ENCODE measurements around the gene ABRAXAS1.
"Not testable (repeated sequence)": the region's sequence is repeated elsewhere in the genome, so short reads cannot be mapped to it uniquely, and the experiment has no call there.

Gene ABRAXAS1

GRCh38 chr4:83484500-83485461 lies at the start of gene ABRAXAS1:
Gene ABRAXAS1 (minus strand): TSS chr4:83485100. CDS start chr4:83485072, 28 bp downstream.
- peak; percentile 80 to 96 (median 88) for DNase-seq

GRCh38 chr4:83527671-83528070 lies 42.8 kb upstream of the ABRAXAS1 start:
- no peak for DNase-seq

GRCh38 chr4:83522239-83522638 lies 37.3 kb upstream of the ABRAXAS1 start:
- no peak for DNase-seq

DNA sequence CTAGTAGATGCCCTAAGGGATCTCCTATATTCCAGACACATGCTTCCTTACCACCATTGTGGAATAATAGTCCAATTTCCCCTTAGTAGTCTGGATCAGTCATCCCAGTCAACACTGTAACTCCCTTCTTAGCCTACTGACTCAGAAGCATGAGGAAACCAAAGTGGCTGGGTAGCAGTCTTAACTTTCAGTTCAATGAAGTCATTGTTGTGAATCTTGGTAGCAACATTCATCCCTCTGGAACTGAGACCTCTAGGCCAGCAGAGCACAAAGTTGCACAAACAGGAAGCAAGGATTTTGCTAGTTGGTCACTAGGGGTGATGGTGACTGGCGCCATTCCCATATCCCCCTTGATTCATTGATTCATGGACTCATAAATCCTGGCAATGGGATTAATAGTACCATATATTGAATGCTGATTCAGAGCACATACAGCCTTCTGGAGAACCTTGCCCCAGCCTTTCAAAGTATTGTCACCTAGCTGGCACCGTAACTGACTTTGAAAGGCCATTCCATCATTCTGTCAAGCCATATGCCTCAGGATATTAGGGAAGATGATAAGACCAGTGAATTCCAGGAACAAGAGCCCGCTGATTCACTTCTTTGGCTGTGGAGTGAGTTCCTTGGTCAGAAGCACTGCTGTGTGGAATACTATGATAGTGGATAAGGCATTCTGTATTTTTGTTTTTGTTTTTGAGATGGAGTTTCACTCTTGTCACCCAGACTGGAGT lies 31.3 kb upstream of the ABRAXAS1 start:
- no peak for DNase-seq

DNA sequence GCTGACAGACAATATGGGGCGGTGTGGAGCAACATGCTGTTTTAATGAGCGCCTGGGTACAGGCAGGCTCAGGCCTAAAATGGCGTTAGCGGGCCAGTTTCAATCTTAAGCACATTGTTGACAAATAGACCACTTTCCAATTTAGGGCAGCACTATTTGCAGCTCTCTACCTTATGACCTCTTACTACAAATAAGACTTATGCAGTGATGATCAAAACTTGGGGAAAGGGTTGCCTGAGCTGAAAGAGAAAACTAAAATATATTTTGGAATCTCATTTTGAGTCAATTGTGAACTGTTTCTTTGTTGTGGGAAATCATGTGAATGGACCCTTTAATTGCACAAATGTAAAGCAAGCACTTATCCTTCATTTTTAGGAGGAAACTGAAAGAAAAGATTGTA lies 25.5 kb upstream of the ABRAXAS1 start:
- DNase-seq = no peak

GRCh38 chr4:83509156-83509585 lies 24.3 kb upstream of the ABRAXAS1 start:
- not testable (repeated sequence) for DNase-seq

- no peak for DNase-seq
Observed at GRCh38 chr4:83504996-83505395, 20.1 kb upstream of the ABRAXAS1 start.

GRCh38 chr4:83504503-83504902 lies 19.6 kb upstream of the ABRAXAS1 start:
- no peak for DNase-seq

GRCh38 chr4:83503974-83504373 lies 19.1 kb upstream of the ABRAXAS1 start:
- DNase-seq = peak in 1 of 4 experiments; percentile 16

DNA sequence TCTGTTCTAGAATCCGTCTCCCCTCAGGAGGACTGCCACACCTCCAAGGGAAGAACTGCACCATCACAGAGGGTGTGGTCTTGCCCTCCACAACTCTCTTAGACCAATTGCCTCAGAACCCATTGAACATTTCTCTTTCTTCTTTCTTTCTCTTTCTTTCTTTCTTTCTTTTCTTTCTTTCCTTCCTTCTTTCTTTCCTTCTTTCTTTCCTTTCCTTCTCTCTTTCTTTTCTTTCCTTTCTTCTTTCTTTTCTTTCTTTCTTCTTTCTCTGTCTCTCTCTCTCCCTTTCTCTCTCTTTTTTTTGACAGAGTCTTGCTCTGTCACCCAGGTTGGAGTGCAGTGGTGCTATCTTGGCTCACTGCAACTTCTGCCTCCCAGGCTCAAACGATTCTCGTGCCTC lies 16.8 kb upstream of the ABRAXAS1 start:
- DNase-seq = not testable (repeated sequence)

DNA sequence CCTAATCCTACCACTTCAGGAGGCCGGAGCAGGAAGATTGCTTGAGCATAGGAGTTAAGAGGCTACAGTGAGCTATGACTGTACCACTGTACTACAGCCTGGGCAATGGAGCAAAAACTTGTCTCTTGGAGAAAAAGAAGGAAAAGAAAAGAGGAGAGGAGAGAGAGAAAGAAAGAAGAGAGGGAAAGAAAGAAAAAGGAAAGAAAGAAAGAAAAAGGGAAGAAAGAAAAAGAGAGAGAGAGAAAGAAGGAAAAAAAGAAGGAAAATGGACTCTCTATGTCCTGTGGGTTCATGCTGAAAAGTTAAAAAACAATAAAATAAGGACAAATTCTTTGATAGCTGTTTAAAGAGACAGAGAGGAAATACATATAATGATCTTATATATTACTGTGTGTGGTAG lies 13.3 kb upstream of the ABRAXAS1 start:
- DNase-seq = no peak

DNA sequence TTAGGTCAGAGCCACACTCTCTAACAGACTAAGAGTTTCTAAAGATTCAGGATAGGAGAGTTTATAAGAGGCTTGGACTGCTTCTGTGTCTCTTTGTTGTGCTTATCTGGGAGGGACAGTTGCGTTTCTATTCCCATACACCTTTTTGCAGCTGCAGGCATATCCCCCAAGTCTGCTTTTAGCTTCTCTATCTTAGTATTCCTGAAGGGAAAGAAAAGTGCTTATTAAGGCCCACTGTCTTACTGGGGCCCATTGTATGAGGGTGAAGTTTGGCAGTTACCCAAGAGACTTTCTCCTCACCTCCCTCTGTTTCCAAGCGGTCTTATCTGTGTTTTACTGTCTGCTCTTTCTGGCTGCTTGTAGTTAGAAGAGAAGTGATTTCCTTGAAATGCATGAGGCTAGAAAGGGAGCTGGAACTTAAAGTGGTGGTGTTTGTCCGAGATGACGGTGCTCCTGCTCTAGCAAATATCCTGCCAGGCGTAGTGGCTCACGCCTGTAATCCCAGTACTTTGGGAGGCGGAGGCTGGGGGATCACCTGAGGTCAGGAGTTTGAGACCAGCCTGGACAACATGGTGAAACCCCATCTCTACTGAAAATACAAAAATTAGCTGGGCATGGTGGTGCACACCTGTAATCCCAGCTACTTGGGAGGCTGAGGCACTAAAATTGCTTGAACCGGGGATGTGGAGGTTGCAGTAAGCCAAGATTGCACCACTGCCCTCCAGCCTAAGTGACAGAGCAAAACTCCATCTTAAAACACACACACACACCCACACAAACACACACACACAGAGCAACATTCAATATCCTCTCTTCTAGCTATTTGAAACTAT lies 11.4 kb upstream of the ABRAXAS1 start:
- DNase-seq = not testable (repeated sequence)

DNA sequence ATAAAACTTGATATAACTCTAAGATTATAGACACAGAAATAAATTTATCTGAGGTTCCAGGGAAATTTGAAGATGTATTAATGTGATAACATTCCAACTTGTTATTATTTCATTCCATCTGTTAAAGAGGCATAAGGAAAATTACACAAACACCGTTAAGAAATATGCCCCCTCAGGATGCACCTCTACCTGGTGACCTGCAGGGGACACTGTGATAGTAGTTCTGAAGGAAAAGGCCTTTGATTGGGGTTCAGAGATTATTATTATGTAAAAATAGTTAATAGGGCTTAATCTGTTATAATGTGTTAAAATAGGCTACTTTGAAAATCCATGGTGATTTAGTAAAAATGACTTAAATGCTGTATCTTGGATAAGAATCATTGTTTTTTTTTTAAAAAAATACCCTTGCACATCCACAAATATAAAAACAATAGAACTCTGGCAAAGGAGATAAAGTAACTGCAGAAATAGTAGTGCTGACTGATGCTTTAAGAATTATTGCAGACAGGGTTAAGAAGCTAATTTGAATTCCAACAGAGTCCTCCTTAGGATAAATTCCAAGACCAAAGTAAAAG lies 6.1 kb upstream of the ABRAXAS1 start:
- no peak for DNase-seq

- DNase-seq = no peak
Observed at GRCh38 chr4:83489711-83490326, 4.9 kb upstream of the ABRAXAS1 start.

DNA sequence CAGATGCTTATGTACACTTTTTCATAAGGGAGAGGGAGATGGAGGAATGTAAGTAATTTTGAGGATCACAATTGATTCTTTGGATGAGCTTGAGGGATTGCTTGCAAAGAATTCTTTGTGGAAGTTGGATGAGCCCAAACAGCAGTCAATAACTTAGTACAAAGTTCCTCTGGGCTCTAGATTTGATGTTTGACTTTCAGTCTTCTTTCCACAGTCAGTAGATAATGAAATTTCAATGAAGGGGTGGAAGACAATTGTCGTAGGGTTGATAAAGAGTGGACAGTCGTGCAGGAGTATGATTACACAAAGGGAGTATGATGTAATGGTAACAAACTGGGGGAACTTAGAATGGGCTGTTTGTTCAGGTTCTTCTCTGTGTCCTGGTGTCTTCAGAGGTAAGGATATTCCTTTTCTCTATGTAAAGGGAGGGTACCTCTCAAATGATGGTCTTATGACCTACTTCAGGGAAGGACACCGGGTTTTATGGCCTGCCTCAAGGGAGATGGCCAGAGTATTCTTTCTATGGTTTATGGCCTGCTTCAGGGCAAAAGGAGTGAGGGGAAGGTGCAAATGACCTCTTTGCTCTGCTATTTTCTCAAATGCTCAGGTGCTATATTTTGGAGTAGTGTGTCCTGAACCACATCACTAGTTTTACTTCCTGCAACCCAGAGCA lies 1.7 kb upstream of the ABRAXAS1 start:
- no peak for DNase-seq

DNA sequence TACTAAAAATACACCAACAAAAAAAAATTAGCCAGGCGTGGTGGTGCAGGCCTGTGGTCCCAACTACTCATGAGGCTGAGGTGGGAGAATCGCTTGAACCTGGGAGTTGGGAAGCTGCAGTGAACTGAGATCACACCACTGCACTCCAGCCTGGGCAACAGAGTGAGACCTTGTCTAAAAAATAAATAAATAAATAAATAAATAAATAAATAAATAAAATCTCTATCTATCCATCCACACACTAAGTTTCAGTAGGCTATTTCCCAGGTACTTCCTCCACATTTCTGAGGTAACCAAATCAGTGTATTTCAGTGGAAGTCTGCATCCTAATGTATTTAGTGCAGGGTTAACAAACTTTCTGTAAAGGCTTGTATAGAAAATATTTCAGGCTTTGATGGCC lies 10.9 kb downstream of the ABRAXAS1 start:
- no peak for DNase-seq

DNA sequence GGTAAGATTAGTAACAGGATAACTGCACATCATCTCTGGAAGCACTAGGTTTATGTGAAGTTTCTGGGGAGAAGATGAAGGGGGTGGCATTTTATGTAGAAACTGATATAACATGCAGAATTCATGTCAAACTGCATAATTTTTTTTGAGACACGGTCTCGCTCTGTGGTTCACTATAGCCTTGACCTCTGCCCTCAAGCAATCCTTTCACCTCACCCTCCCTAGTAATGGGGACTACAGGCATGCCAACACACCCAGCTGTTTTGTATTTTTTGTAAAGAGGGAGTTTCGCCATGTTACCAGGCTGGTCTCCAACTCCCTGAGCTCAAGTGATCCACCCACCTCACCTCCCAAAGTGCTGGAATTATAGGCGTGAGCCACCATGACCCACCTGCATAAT lies 11.5 kb downstream of the ABRAXAS1 start:
- no peak for DNase-seq

DNA sequence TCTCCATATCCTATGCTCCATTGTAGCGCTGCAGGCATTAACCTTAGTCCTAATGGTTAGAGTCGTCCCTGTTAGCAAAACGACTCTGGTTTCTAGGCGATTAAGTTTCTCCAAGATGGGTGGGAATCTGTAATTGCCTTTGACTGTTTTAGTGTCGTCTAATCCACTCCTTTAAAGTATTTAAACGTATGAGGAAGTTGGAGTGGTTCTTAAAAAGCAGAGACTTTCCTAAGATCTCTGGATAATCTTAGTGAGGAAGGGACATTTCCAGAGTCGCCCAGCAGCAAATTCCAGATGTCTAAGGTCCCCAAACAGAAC lies 28.8 kb downstream of the ABRAXAS1 start:
- no peak for DNase-seq

- DNase-seq = peak; percentile 69 to 88 (median 83)
Observed at GRCh38 chr4:83455281-83456183, 29.4 kb downstream of the ABRAXAS1 start, which contains the start of the genes HELQ and MRPS18C. Gene HELQ (minus strand): TSS chr4:83455823. CDS start chr4:83455693, 130 bp downstream. Gene MRPS18C (plus strand): TSS chr4:83456058. CDS start chr4:83456078, 20 bp downstream.

- DNase-seq = no peak
Observed at GRCh38 chr4:83454686-83455085, 30.2 kb downstream of the ABRAXAS1 start.
